MM.1S (cell line): ENCODE measurements around the gene C2orf66.

Experiments
- DNase-seq: peaks from one replicate; pipeline ENCODE4 v3.0.0-alpha.2; 2015
- H2AFZ ChIP-seq: fragments of 300-600 bp; sonication (generic); 2 replicates; pipeline ENCODE4 v1.6.0; 2016; ENCODE audit warnings: antibody characterized with exemption, low read length
- H3F3A ChIP-seq: fragments of 300-600 bp; sonication (generic); 2 replicates; pipeline ENCODE4 v1.6.1; 2016; ENCODE audit warnings: mild to moderate bottlenecking, antibody characterized with exemption, low read length, moderate library complexity, mixed read lengths; ENCODE audit not compliant: insufficient read depth
- H3K27ac ChIP-seq: fragments of 300-600 bp; sonication (generic); 2 replicates; pipeline ENCODE4 v1.5.1; 2016; ENCODE audit warnings: mild to moderate bottlenecking, low read length
- H3K27me3 ChIP-seq: fragments of 300-600 bp; sonication (generic); replicated peaks from 2 replicates; pipeline ENCODE4 v1.6.0; 2016; ENCODE audit warnings: low read length; ENCODE audit not compliant: insufficient read depth
- H3K36me3 ChIP-seq: fragments of 300-600 bp; sonication (generic); replicated peaks from 2 replicates; pipeline ENCODE4 v1.6.1; 2016; ENCODE audit warnings: mild to moderate bottlenecking, low read length, mixed read lengths; ENCODE audit not compliant: insufficient read depth
- H3K4me1 ChIP-seq: fragments of 300-600 bp; sonication (generic); 2 replicates; pipeline ENCODE4 v1.6.1; 2016; ENCODE audit warnings: low read length, mixed read lengths
- H3K4me2 ChIP-seq: fragments of 300-600 bp; sonication (generic); 2 replicates; pipeline ENCODE4 v1.6.0; 2016; ENCODE audit warnings: low read depth, low read length
- H3K4me3 ChIP-seq: fragments of 300-600 bp; sonication (generic); 2 replicates; pipeline ENCODE4 v1.5.1; 2016; ENCODE audit warnings: low read length, mixed read lengths
- H3K79me2 ChIP-seq: fragments of 300-600 bp; sonication (generic); 2 replicates; pipeline ENCODE4 v1.6.1; 2016; ENCODE audit warnings: mixed run types, low read length, mixed read lengths
- H3K9ac ChIP-seq: fragments of 300-600 bp; sonication (generic); 2 replicates; pipeline ENCODE4 v1.6.1; 2016; ENCODE audit warnings: low read length, mixed read lengths
- H3K9me2 ChIP-seq: fragments of 300-600 bp; sonication (generic); replicated peaks from 2 replicates; pipeline ENCODE4 v1.6.1; 2016; ENCODE audit warnings: mild to moderate bottlenecking, low read length, mixed read lengths; ENCODE audit not compliant: insufficient read depth
- H3K9me3 ChIP-seq: fragments of 300-600 bp; sonication (generic); replicated peaks from 2 replicates; pipeline ENCODE4 v1.6.1; 2016; ENCODE audit warnings: mild to moderate bottlenecking, low read length, mixed read lengths; ENCODE audit not compliant: insufficient read depth
- H4K20me1 ChIP-seq: fragments of 300-600 bp; sonication (generic); 2 replicates; pipeline ENCODE4 v1.6.1; 2016; ENCODE audit warnings: mild to moderate bottlenecking, low read length, moderate library complexity, mixed read lengths; ENCODE audit not compliant: insufficient read depth
- EZH2 ChIP-seq: fragments of 300-600 bp; sonication (generic); optimal IDR thresholded peaks from 2 replicates; pipeline ENCODE3; 2017; ENCODE audit warnings: low read depth, mild to moderate bottlenecking, antibody characterized with exemption, low read length, mixed read lengths
- EZH2phosphoT487 ChIP-seq: fragments of 300-600 bp; sonication (generic); IDR thresholded peaks from 2 replicates; pipeline ENCODE4 v1.6.1; 2018; ENCODE audit warnings: antibody characterized with exemption, low read length
- TF ChIP-seq, protein P1 (sequence below): fragments of 300-600 bp; sonication (generic); IDR thresholded peaks from 2 replicates; pipeline ENCODE4 v1.5.1; 2016; ENCODE audit warnings: antibody characterized with exemption, low read length, mixed read lengths

Gene C2orf66

DNA sequence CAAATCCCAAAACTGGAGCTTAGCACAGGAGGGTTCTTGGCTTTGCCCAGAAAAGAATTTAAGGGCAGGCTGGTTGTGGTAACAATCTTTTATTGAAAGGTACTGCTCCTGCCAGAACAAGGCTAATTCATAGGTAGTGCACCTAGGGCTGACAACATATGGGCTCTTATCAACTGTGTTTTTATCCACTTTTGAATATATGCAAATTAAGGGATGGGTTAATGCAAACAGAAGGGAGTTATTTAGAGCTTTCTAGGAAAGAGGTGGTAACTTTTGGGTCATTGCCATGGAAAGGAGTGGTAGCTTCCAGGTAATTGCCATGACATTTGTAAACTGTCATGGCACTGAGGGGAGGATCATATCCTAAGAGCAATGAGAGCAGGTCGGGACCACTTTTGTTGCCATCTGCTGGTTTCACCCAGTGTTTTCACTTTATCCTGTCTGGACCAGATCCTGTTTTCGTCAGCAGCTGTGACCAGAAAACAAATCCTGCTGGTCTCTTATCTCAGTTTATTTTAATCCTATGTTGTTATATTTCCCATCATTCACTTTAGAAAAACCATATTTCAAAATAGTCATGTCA, 981 bp downstream of the C2orf66 start:
- Histone ChIP-seq H3K79me2 (no peaks in the 10 kb centered on the region), H3K4me3 (no peak overlapping the region), H4K20me1 (no peaks in the 10 kb centered on the region), H3K9me2 (no peaks in the 10 kb centered on the region), H3K9ac (no peak overlapping the region), H2AFZ (no peak overlapping the region), H3K4me1 (0 out of 2 replicates have a peak, but pooled peaks cover 3% of the 10 kb centered on the region), H3F3A (no peaks in the 10 kb centered on the region), H3K9me3 (no peaks in the 10 kb centered on the region), H3K4me2 (no peak overlapping the region), H3K27me3 (no peaks in the 10 kb centered on the region), H3K27ac (no peak overlapping the region), H3K36me3 (no peaks in the 10 kb centered on the region)
- TF ChIP-seq, protein P1, sequence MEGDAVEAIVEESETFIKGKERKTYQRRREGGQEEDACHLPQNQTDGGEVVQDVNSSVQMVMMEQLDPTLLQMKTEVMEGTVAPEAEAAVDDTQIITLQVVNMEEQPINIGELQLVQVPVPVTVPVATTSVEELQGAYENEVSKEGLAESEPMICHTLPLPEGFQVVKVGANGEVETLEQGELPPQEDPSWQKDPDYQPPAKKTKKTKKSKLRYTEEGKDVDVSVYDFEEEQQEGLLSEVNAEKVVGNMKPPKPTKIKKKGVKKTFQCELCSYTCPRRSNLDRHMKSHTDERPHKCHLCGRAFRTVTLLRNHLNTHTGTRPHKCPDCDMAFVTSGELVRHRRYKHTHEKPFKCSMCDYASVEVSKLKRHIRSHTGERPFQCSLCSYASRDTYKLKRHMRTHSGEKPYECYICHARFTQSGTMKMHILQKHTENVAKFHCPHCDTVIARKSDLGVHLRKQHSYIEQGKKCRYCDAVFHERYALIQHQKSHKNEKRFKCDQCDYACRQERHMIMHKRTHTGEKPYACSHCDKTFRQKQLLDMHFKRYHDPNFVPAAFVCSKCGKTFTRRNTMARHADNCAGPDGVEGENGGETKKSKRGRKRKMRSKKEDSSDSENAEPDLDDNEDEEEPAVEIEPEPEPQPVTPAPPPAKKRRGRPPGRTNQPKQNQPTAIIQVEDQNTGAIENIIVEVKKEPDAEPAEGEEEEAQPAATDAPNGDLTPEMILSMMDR = peak; percentile 16; the same call in 1 of the 2 replicates
- no peak for TF ChIP-seq EZH2
- no peak for TF ChIP-seq EZH2phosphoT487
- DNase-seq = peak; percentile 10

DNA sequence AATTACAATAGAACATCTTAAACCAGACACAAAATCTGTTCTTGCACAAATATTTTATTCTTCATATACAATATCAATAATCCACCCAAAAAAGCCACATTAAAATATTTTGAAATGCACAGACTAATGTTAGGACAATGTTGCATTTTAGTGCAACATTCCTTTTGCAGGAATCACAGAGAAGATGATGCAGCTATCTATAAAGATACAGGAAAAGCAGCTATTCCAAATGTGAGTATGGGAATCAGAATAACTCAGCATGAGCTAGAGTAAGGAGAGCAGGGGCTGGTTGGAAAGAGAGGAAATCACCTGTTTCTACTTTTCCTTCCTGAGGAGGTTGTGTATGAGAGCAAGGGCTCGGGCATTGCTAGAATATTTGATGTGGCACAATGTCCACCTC, 4.8 kb downstream of the C2orf66 start:
- no peak overlapping the region for H3K4me3 ChIP-seq
- no peaks in the 10 kb centered on the region for H3K36me3 ChIP-seq
- H2AFZ ChIP-seq = no peak overlapping the region
- 0 out of 2 replicates have a peak, but pooled peaks cover 3% of the 10 kb centered on the region for H3K4me1 ChIP-seq
- H3K4me2 ChIP-seq = no peak overlapping the region
- peaks cover under 1% of the 10 kb centered on the region for H3K79me2 ChIP-seq
- H3F3A ChIP-seq = no peaks in the 10 kb centered on the region
- no peaks in the 10 kb centered on the region for H4K20me1 ChIP-seq
- no peaks in the 10 kb centered on the region for H3K9me2 ChIP-seq
- H3K27me3 ChIP-seq = no peaks in the 10 kb centered on the region
- TF ChIP-seq EZH2 = no peak
- TF ChIP-seq, protein P1 = no peak
- H3K27ac ChIP-seq = no peak overlapping the region
- no peak for DNase-seq
- H3K9me3 ChIP-seq = no peaks in the 10 kb centered on the region
- H3K9ac ChIP-seq = no peak overlapping the region

DNA sequence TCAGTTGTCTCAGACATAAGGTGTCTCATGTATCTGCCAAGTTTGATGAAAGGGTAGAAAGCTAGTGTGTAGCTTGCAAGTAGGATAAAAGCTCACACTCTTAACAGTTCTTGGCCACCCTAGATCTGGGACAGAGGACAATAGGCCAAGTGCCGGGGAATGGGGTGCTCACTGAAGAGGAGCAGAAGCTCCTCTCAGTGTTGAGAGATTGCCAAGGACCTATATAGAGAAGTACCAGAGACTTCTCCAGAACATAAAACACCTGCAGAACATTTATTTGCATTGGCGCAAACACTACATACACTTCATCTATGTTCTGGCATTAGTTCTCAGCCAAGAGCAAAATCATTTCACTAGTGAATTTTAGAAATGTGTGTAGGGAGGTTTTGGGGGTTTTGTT, 6.8 kb downstream of the C2orf66 start:
- H3K27ac ChIP-seq = no peak overlapping the region

More for the DNA sequence above, 6.8 kb downstream of the C2orf66 start:
- no peak overlapping the region for H3K4me3 ChIP-seq
- no peaks in the 10 kb centered on the region; the same call in 1 of the 2 replicates for H3F3A ChIP-seq
- no peaks in the 10 kb centered on the region for H3K4me1 ChIP-seq
- no peaks in the 10 kb centered on the region for H3K36me3 ChIP-seq
- no peaks in the 10 kb centered on the region for H3K9me3 ChIP-seq
- no peak for DNase-seq
- H3K4me2 ChIP-seq = no peak overlapping the region
- H4K20me1 ChIP-seq = no peaks in the 10 kb centered on the region
- peaks cover 9% of the 10 kb centered on the region for H3K79me2 ChIP-seq
- H3K9ac ChIP-seq = no peak overlapping the region
- H2AFZ ChIP-seq = no peak overlapping the region
- no peaks in the 10 kb centered on the region for H3K9me2 ChIP-seq
- no peak for TF ChIP-seq EZH2phosphoT487
- TF ChIP-seq, protein P1 = no peak
- TF ChIP-seq EZH2 = no peak
- H3K27me3 ChIP-seq = no peaks in the 10 kb centered on the region
